ENCODE data around the gene HECTD2.

HECTD2 gene

DNA sequence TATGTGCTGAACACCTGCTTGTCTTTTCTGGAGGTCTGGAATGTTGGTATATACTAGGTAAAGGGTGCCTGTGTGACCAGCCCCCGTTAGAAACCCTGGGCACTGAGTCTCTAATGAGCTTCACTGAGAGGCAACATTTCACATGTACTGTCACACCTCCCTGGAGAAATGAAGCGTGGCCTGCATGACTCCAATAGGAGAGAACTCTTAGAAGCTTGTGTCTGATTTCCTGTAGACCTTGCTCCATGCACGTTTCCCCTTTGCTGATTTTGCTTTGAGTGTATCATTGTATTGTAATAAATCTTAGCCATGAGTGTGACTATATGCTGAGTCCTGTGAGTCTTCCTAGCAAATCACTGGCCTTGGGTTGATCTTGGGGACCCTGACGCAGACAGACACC, 139.9 kb downstream of the HECTD2 start:
- no peak for ATAC-seq
- no peak for TF ChIP-seq ESRRG (CRISPR knock-in tag; IDR thresholded peaks at IDR 0.05)
- no peak for TF ChIP-seq SNAI2 (CRISPR knock-in tag; IDR thresholded peaks at IDR 0.05)
- TF ChIP-seq GLIS3 (CRISPR knock-in tag; IDR thresholded peaks at IDR 0.05) = no peak
- TF ChIP-seq, protein P1, sequence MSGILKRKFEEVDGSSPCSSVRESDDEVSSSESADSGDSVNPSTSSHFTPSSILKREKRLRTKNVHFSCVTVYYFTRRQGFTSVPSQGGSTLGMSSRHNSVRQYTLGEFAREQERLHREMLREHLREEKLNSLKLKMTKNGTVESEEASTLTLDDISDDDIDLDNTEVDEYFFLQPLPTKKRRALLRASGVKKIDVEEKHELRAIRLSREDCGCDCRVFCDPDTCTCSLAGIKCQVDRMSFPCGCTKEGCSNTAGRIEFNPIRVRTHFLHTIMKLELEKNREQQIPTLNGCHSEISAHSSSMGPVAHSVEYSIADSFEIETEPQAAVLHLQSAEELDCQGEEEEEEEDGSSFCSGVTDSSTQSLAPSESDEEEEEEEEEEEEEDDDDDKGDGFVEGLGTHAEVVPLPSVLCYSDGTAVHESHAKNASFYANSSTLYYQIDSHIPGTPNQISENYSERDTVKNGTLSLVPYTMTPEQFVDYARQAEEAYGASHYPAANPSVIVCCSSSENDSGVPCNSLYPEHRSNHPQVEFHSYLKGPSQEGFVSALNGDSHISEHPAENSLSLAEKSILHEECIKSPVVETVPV (CRISPR knock-in tag; IDR thresholded peaks at IDR 0.05) = no peak
- TF ChIP-seq ZFP3 (CRISPR knock-in tag; IDR thresholded peaks at IDR 0.05) = no peak
- TF ChIP-seq, protein P2, sequence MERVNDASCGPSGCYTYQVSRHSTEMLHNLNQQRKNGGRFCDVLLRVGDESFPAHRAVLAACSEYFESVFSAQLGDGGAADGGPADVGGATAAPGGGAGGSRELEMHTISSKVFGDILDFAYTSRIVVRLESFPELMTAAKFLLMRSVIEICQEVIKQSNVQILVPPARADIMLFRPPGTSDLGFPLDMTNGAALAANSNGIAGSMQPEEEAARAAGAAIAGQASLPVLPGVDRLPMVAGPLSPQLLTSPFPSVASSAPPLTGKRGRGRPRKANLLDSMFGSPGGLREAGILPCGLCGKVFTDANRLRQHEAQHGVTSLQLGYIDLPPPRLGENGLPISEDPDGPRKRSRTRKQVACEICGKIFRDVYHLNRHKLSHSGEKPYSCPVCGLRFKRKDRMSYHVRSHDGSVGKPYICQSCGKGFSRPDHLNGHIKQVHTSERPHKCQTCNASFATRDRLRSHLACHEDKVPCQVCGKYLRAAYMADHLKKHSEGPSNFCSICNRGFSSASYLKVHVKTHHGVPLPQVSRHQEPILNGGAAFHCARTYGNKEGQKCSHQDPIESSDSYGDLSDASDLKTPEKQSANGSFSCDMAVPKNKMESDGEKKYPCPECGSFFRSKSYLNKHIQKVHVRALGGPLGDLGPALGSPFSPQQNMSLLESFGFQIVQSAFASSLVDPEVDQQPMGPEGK (CRISPR knock-in tag; IDR thresholded peaks at IDR 0.05; ENCODE audit: borderline replicate concordance) = no peak
- TF ChIP-seq OSR1 (CRISPR knock-in tag; IDR thresholded peaks at IDR 0.05) = no peak
- TF ChIP-seq RARB (CRISPR knock-in tag; IDR thresholded peaks at IDR 0.05) = no peak
- no peak for TF ChIP-seq PPARA (CRISPR knock-in tag; IDR thresholded peaks at IDR 0.05; ENCODE audit: borderline replicate concordance)
- TF ChIP-seq CSDC2 (CRISPR knock-in tag; IDR thresholded peaks at IDR 0.05) = no peak
- TF ChIP-seq, protein P3, sequence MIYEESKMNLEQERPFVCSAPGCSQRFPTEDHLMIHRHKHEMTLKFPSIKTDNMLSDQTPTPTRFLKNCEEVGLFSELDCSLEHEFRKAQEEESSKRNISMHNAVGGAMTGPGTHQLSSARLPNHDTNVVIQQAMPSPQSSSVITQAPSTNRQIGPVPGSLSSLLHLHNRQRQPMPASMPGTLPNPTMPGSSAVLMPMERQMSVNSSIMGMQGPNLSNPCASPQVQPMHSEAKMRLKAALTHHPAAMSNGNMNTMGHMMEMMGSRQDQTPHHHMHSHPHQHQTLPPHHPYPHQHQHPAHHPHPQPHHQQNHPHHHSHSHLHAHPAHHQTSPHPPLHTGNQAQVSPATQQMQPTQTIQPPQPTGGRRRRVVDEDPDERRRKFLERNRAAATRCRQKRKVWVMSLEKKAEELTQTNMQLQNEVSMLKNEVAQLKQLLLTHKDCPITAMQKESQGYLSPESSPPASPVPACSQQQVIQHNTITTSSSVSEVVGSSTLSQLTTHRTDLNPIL (CRISPR knock-in tag; IDR thresholded peaks at IDR 0.05; ENCODE audit: low read depth) = no peak
- no peak for TF ChIP-seq BACH2 (CRISPR knock-in tag; IDR thresholded peaks at IDR 0.05; ENCODE audit: borderline replicate concordance)
- TF ChIP-seq ZC3H10 (CRISPR knock-in tag; IDR thresholded peaks at IDR 0.05) = no peak
- no peak for TF ChIP-seq ISL1 (CRISPR knock-in tag; IDR thresholded peaks at IDR 0.05)
- TF ChIP-seq ARNTL (CRISPR knock-in tag; IDR thresholded peaks at IDR 0.05; ENCODE audit: borderline replicate concordance, low read depth) = no peak
- TF ChIP-seq, protein P4, sequence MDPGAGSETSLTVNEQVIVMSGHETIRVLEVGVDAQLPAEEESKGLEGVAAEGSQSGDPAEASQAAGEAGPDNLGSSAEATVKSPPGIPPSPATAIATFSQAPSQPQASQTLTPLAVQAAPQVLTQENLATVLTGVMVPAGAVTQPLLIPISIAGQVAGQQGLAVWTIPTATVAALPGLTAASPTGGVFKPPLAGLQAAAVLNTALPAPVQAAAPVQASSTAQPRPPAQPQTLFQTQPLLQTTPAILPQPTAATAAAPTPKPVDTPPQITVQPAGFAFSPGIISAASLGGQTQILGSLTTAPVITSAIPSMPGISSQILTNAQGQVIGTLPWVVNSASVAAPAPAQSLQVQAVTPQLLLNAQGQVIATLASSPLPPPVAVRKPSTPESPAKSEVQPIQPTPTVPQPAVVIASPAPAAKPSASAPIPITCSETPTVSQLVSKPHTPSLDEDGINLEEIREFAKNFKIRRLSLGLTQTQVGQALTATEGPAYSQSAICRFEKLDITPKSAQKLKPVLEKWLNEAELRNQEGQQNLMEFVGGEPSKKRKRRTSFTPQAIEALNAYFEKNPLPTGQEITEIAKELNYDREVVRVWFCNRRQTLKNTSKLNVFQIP (CRISPR knock-in tag; IDR thresholded peaks at IDR 0.05; ENCODE audit: borderline replicate concordance, low read depth) = no peak
- no peak for TF ChIP-seq ZNF70 (CRISPR knock-in tag; IDR thresholded peaks at IDR 0.05)

DNA sequence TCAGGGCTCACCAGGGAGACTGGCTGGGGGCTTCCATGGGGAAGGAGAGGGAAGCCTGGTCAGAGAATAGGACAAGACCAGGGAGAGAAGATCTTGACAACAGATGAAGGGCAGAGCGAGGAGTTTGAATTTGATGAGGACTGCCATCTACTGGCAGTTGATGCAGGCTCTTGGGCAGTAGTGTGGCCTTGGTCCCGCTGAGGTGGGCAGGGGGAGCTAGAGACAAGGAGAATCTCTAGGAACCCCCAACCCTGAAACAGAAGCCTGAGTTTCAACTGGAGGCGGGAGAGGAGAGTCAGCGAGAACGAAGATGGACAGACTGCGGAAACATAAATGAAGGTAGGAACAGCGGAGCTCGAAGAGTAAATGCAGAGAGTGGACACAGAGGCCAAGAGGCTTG, 141.7 kb downstream of the HECTD2 start:
- TF ChIP-seq, protein P5, sequence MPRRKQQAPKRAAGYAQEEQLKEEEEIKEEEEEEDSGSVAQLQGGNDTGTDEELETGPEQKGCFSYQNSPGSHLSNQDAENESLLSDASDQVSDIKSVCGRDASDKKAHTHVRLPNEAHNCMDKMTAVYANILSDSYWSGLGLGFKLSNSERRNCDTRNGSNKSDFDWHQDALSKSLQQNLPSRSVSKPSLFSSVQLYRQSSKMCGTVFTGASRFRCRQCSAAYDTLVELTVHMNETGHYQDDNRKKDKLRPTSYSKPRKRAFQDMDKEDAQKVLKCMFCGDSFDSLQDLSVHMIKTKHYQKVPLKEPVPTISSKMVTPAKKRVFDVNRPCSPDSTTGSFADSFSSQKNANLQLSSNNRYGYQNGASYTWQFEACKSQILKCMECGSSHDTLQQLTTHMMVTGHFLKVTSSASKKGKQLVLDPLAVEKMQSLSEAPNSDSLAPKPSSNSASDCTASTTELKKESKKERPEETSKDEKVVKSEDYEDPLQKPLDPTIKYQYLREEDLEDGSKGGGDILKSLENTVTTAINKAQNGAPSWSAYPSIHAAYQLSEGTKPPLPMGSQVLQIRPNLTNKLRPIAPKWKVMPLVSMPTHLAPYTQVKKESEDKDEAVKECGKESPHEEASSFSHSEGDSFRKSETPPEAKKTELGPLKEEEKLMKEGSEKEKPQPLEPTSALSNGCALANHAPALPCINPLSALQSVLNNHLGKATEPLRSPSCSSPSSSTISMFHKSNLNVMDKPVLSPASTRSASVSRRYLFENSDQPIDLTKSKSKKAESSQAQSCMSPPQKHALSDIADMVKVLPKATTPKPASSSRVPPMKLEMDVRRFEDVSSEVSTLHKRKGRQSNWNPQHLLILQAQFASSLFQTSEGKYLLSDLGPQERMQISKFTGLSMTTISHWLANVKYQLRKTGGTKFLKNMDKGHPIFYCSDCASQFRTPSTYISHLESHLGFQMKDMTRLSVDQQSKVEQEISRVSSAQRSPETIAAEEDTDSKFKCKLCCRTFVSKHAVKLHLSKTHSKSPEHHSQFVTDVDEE (CRISPR knock-in tag; IDR thresholded peaks at IDR 0.05) = no peak
- TF ChIP-seq ZNF70 (CRISPR knock-in tag; IDR thresholded peaks at IDR 0.05) = 0 out of 2 replicates have a peak, but pooled peaks have one; percentile 26
- ATAC-seq = peak; percentile 95

DNA sequence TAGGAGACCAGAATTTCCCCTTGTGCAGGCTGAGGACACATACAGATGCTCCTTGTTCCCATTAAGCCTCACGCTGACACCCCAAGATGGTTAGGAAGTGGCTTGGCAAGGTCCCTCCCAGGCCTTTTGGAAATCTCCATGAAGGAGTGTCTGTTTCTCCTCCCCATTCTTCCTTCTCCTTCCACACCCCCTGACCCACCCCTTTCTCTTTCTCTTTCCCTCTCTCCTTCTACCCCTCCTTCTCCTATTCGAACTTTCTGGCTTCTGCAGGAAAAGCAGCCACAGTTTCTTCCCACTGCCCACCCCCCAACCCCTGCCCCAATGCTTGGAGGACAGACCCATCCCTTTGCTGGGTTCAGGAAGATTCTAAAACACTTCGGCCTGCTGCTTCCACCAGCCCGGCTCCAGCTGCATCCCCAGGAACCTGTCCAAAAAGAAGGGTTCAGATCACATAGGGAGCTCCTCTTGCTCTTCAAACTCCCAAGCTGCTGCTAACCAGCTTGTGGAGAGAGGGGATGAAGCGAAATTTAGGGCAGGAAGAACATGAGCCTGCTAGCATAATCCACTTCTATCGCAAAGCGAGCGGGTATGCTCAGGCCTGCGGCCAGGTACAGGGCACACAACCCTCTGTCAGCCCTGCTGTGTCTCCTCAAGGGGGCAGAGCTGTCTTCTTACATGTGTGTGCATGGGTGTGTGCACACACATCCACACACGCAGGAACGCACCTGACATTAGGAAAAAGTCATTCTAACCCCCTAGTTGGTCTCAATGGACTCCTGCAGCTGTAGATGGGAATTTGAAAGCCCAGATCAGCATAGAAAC, 142.3 kb downstream of the HECTD2 start:
- TF ChIP-seq, protein P5 (CRISPR knock-in tag; IDR thresholded peaks at IDR 0.05) = no peak
- TF ChIP-seq ZC3H10 (CRISPR knock-in tag; IDR thresholded peaks at IDR 0.05) = no peak
- TF ChIP-seq ISL1 (CRISPR knock-in tag; IDR thresholded peaks at IDR 0.05) = no peak
- peak; percentile 78 for ATAC-seq
